ENCODE data around the gene CYTH4. TPM values are rescaled to one million over a fixed set of nuclear protein-coding genes. Genes with fewer than 3 reads are reported as not detected.

The CYTH4 gene
- polyA plus RNA-seq, 2 of the 4 experiments (the other 2 are of a cell fraction) = 0.05 to 0.10 TPM

DNA sequence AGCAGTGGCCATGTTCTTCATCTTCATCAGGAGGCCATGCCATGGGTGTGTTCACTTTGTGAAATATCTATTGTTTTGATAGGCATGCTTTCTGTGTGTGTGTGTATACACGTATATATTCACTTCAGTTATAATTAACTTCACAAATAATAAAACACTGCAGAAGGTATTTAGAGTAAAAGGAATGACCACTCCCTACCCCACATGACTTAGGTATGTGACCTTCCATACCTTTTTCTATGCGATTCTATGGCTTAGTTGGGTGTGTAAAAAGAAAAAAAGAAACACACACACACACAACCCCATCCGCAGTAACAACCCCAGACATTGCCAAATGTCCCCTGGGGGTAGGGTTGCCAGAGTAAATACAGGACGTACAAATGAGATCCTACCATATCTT lies 72.0 kb downstream of the CYTH4 start (continued):
- TF ChIP-seq, protein P1, sequence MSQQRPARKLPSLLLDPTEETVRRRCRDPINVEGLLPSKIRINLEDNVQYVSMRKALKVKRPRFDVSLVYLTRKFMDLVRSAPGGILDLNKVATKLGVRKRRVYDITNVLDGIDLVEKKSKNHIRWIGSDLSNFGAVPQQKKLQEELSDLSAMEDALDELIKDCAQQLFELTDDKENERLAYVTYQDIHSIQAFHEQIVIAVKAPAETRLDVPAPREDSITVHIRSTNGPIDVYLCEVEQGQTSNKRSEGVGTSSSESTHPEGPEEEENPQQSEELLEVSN (IDR thresholded peaks at IDR 0.05; ENCODE audit: borderline replicate concordance, low read depth) = no peak

DNA sequence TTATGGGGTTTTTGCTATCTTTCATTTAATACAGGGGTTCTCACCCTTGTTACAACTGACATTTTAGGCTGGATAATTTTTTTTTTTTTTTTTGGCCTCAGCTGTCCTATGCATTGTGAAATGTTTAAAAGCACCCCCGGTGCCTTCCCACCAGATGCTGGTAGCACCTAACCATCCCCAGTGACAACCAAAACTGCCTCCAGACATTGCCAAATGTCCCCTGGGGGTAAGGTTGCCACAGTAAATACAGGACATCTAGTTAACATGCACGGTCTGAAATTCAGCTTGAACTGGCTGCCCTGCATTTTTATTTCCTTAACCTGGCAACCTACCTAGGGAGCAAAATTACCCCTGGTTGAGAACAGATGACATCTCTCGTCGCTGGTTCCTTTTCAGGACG lies 72.4 kb downstream of the CYTH4 start:
- Histone ChIP-seq H3K4me3 (no peak overlapping the region), H3K9me3 (no peaks in the 10 kb centered on the region), H3K4me2 (no peak overlapping the region), H3K27ac (no peak overlapping the region), H3K4me1 (no peaks in the 10 kb centered on the region)
- TF ChIP-seq EHF (CRISPR knock-in tag; IDR thresholded peaks at IDR 0.05) = no peak
- TF ChIP-seq EP300 (IDR thresholded peaks at IDR 0.05) = no peak
- TF ChIP-seq SMC3 (IDR thresholded peaks at IDR 0.05) = no peak
- TF ChIP-seq, protein P2, sequence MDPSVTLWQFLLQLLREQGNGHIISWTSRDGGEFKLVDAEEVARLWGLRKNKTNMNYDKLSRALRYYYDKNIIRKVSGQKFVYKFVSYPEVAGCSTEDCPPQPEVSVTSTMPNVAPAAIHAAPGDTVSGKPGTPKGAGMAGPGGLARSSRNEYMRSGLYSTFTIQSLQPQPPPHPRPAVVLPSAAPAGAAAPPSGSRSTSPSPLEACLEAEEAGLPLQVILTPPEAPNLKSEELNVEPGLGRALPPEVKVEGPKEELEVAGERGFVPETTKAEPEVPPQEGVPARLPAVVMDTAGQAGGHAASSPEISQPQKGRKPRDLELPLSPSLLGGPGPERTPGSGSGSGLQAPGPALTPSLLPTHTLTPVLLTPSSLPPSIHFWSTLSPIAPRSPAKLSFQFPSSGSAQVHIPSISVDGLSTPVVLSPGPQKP (IDR thresholded peaks at IDR 0.05; ENCODE audit: low read depth, low read length) = no peak
- TF ChIP-seq POLR2A (IDR thresholded peaks at IDR 0.05; ENCODE audit: low read length) = no peak
- TF ChIP-seq JUN (IDR thresholded peaks at IDR 0.05) = no peak
- FAIRE-seq (no peak), ATAC-seq (no peak), DNase-seq (ENCODE audit: low read depth in 1 of 2, low spot score in 1 of 2) (no peak)
- WGBS (ENCODE audit: missing lambda C conversion rate) = 78% methylated on average over 5 of the region's 5 CpGs
- POLR2A ChIA-PET = no interaction called here
- CTCF ChIA-PET = no interaction called here

DNA sequence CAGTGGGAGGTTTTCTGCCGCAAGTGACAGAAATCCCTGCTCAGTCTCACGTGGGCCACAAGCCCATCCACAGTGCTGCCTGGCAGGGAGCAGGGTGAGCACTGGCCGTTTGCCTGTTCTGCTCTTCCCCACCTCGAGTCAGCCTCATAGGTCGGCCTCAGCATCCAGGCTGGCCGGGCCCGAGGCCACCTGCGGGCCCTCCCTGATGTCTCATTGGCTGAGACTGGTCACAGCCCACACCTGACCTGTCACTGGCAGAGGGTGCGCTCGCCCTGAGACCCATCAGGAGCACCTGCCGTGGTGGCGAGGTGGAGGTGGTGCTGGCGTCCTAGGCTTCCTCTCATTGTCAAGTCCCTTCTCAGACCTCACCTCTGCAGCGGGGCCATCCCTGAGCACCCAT lies 72.9 kb downstream of the CYTH4 start:
- ATAC-seq (no peak), DNase-seq (ENCODE audit: low read depth in 1 of 2, low spot score in 1 of 2) (no peak), FAIRE-seq (no peak)
- TF ChIP-seq BHLHE40 (IDR thresholded peaks at IDR 0.05; ENCODE audit: low read depth, low read length) = no peak
- TF ChIP-seq ZFP36 (IDR thresholded peaks at IDR 0.05; ENCODE audit: borderline replicate concordance, partially characterized antibody) = no peak
- TF ChIP-seq POLR2AphosphoS2 (conservative IDR thresholded peaks at IDR 0.05; ENCODE audit: low read length) = no peak
- TF ChIP-seq, protein P1 (IDR thresholded peaks at IDR 0.05; ENCODE audit: borderline replicate concordance, low read depth) = no peak
- no peak for TF ChIP-seq EP300 (IDR thresholded peaks at IDR 0.05)
- TF ChIP-seq CHD2 (IDR thresholded peaks at IDR 0.05; ENCODE audit: low read length, partially characterized antibody) = no peak
- TF ChIP-seq, protein P3, sequence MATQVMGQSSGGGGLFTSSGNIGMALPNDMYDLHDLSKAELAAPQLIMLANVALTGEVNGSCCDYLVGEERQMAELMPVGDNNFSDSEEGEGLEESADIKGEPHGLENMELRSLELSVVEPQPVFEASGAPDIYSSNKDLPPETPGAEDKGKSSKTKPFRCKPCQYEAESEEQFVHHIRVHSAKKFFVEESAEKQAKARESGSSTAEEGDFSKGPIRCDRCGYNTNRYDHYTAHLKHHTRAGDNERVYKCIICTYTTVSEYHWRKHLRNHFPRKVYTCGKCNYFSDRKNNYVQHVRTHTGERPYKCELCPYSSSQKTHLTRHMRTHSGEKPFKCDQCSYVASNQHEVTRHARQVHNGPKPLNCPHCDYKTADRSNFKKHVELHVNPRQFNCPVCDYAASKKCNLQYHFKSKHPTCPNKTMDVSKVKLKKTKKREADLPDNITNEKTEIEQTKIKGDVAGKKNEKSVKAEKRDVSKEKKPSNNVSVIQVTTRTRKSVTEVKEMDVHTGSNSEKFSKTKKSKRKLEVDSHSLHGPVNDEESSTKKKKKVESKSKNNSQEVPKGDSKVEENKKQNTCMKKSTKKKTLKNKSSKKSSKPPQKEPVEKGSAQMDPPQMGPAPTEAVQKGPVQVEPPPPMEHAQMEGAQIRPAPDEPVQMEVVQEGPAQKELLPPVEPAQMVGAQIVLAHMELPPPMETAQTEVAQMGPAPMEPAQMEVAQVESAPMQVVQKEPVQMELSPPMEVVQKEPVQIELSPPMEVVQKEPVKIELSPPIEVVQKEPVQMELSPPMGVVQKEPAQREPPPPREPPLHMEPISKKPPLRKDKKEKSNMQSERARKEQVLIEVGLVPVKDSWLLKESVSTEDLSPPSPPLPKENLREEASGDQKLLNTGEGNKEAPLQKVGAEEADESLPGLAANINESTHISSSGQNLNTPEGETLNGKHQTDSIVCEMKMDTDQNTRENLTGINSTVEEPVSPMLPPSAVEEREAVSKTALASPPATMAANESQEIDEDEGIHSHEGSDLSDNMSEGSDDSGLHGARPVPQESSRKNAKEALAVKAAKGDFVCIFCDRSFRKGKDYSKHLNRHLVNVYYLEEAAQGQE (IDR thresholded peaks at IDR 0.05) = no peak
- no peak for TF ChIP-seq ZSCAN20 (CRISPR knock-in tag; IDR thresholded peaks at IDR 0.05)
- no peak for TF ChIP-seq MYC (IDR thresholded peaks at IDR 0.05; ENCODE audit: borderline replicate concordance, low read length)
- no peak for TF ChIP-seq HOXB5 (CRISPR knock-in tag; IDR thresholded peaks at IDR 0.05)
- no peak for TF ChIP-seq ZC3H11A (IDR thresholded peaks at IDR 0.05)
- no peak for TF ChIP-seq KDM5A (IDR thresholded peaks at IDR 0.05)
- TF ChIP-seq CHD4 (IDR thresholded peaks at IDR 0.05; ENCODE audit: borderline replicate concordance) = no peak
- TF ChIP-seq TFCP2L1 (CRISPR knock-in tag; IDR thresholded peaks at IDR 0.05) = no peak
- TF ChIP-seq, protein P4, sequence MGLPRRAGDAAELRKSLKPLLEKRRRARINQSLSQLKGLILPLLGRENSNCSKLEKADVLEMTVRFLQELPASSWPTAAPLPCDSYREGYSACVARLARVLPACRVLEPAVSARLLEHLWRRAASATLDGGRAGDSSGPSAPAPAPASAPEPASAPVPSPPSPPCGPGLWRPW (IDR thresholded peaks at IDR 0.05) = no peak
- TF ChIP-seq POLR2A (IDR thresholded peaks at IDR 0.05; ENCODE audit: low read length) = no peak
- TF ChIP-seq RAD21 (conservative IDR thresholded peaks at IDR 0.05 in 1 of 2, IDR thresholded peaks at IDR 0.05 in 1 of 2) = no peak
- Histone ChIP-seq H3K27ac (no peak overlapping the region), H3K9me3 (no peaks in the 10 kb centered on the region), H3K4me3 (no peak overlapping the region), H3K4me1 (no peaks in the 10 kb centered on the region), H3K4me2 (no peak overlapping the region)
- ChIA-PET CTCF (interaction anchor here (1.7 kb wide), 1 partner anchor 19 kb away, joined by 3 read pairs; no protein-coding TSS in a partner anchor), POLR2A (no interaction called here)
- 100% methylated on average over 2 of the region's 14 CpGs for WGBS (ENCODE audit: missing lambda C conversion rate)
